H9 (cell line): ENCODE measurements around the gene UCKL1. TPM values are rescaled to one million over a fixed set of nuclear protein-coding genes. Genes with fewer than 3 reads are reported as not detected.

ENCODE experiments used
- DNase-seq: peaks from one replicate; pipeline ENCODE4 v3.0.0-alpha.2; 2017
- H2AFZ ChIP-seq: one replicate; pipeline ENCODE4 v1.6.1; 2013; ENCODE audit warnings: mild to moderate bottlenecking, low read length, control low read depth, moderate library complexity
- H2AK5ac ChIP-seq: 2 replicates; pipeline ENCODE4 v1.6.1; 2013; ENCODE audit warnings: low read length, control low read depth, mixed read lengths; ENCODE audit not compliant: insufficient read length
- H2BK120ac ChIP-seq: one replicate; pipeline ENCODE4 v1.6.1; 2013; ENCODE audit warnings: low read depth, mild to moderate bottlenecking, low read length, control low read depth, inconsistent platforms; ENCODE audit not compliant: poor library complexity, severe bottlenecking
- H2BK12ac ChIP-seq: 2 replicates; pipeline ENCODE4 v1.6.1; 2013; ENCODE audit warnings: low read length, control low read depth, mixed read lengths, low read depth; ENCODE audit not compliant: insufficient read length
- H2BK15ac ChIP-seq: 2 replicates; pipeline ENCODE4 v1.6.1; 2013; ENCODE audit warnings: low read depth, low read length, control low read depth
- H2BK20ac ChIP-seq: one replicate; pipeline ENCODE4 v1.6.1; 2013; ENCODE audit warnings: low read depth, mild to moderate bottlenecking, low read length, control low read depth, inconsistent platforms; ENCODE audit not compliant: poor library complexity, severe bottlenecking
- H2BK5ac ChIP-seq: 2 replicates; pipeline ENCODE4 v1.6.1; 2013; ENCODE audit warnings: low read length, control low read depth, mixed read lengths; ENCODE audit not compliant: insufficient read length
- H3K14ac ChIP-seq: 2 replicates; pipeline ENCODE4 v1.6.1; 2013; ENCODE audit warnings: low read length, control low read depth; ENCODE audit not compliant: insufficient read depth
- H3K18ac ChIP-seq: 2 replicates; pipeline ENCODE4 v1.6.1; 2013; ENCODE audit warnings: low read depth, mild to moderate bottlenecking, mixed read lengths, low read length, control low read depth; ENCODE audit not compliant: insufficient read length
- H3K23ac ChIP-seq: 2 replicates; pipeline ENCODE4 v1.6.1; 2013; ENCODE audit warnings: low read length, control low read depth, mixed read lengths, low read depth; ENCODE audit not compliant: insufficient read length
- H3K23me2 ChIP-seq: 2 replicates; pipeline ENCODE4 v1.6.1; 2013; ENCODE audit warnings: low read depth, mild to moderate bottlenecking, mixed read lengths, low read length, control low read depth; ENCODE audit not compliant: insufficient read length, poor library complexity, severe bottlenecking
- H3K27ac ChIP-seq: 2 replicates; pipeline ENCODE4 v1.5.1; 2013; ENCODE audit warnings: low read length, control low read depth, mixed read lengths, low read depth; ENCODE audit not compliant: insufficient read length
- H3K27me3 ChIP-seq: 2 replicates; pipeline ENCODE4 v1.6.1; 2013; ENCODE audit warnings: low read length, control low read depth, inconsistent platforms; ENCODE audit not compliant: insufficient read depth
- H3K4ac ChIP-seq: 2 replicates; pipeline ENCODE4 v1.6.1; 2013; ENCODE audit warnings: low read depth, mild to moderate bottlenecking, control low read depth, inconsistent platforms, low read length, moderate library complexity
- H3K4me1 ChIP-seq: 2 replicates; pipeline ENCODE4 v1.6.1; 2013; ENCODE audit warnings: low read length, control low read depth, inconsistent platforms; ENCODE audit not compliant: insufficient read depth
- H3K4me2 ChIP-seq: 2 replicates; pipeline ENCODE4 v1.6.1; 2013; ENCODE audit warnings: low read length, control low read depth, mixed read lengths; ENCODE audit not compliant: insufficient read length, insufficient read depth
- H3K56ac ChIP-seq: 2 replicates; pipeline ENCODE4 v1.6.1; 2013; ENCODE audit warnings: low read depth, mild to moderate bottlenecking, mixed read lengths, low read length, control low read depth; ENCODE audit not compliant: insufficient read length
- H3K79me1 ChIP-seq: 2 replicates; pipeline ENCODE4 v1.6.1; 2013; ENCODE audit warnings: low read depth, mild to moderate bottlenecking, moderate library complexity, low read length, control low read depth, inconsistent platforms; ENCODE audit not compliant: insufficient read depth, poor library complexity, severe bottlenecking
- H3K79me2 ChIP-seq: 2 replicates; pipeline ENCODE4 v1.6.1; 2013; ENCODE audit warnings: low read length, control low read depth, inconsistent platforms; ENCODE audit not compliant: insufficient read depth
- H3K9ac ChIP-seq: 2 replicates; pipeline ENCODE4 v1.6.1; 2013; ENCODE audit warnings: low read length, control low read depth, mixed read lengths; ENCODE audit not compliant: insufficient read length; ENCODE audit errors: extremely low read depth
- H3K9me3 ChIP-seq: one replicate; pipeline ENCODE4 v1.6.1; 2013; ENCODE audit warnings: low read depth, low read length, inconsistent platforms; ENCODE audit not compliant: control insufficient read depth
- H3T11ph ChIP-seq: one replicate; pipeline ENCODE4 v1.6.1; 2013; ENCODE audit warnings: mild to moderate bottlenecking, low read length, control low read depth, inconsistent platforms
- H4K20me1 ChIP-seq: one replicate; pipeline ENCODE4 v1.6.1; 2013; ENCODE audit not compliant: control insufficient read depth, insufficient read length, insufficient read depth
- H4K5ac ChIP-seq: 2 replicates; pipeline ENCODE4 v1.6.1; 2013; ENCODE audit warnings: low read depth, mild to moderate bottlenecking, mixed read lengths, low read length, control low read depth; ENCODE audit not compliant: insufficient read length
- H4K8ac ChIP-seq: replicated peaks from 2 replicates; pipeline ENCODE4 v1.6.1; 2013; ENCODE audit warnings: low read length, control low read depth, mixed read lengths, low read depth; ENCODE audit not compliant: insufficient read length
- H4K91ac ChIP-seq: 2 replicates; pipeline ENCODE4 v1.6.1; 2013; ENCODE audit warnings: low read depth, mild to moderate bottlenecking, moderate library complexity, mixed read lengths, low read length, control low read depth; ENCODE audit not compliant: insufficient read length
- H3K27ac Mint-ChIP-seq, 3 experiments: 2 replicates in 2 of 3; 3 replicates in 1 of 3; pipeline ENCODE4 v1.8.0; 2020 to 2021; ENCODE audit warnings: mixed read lengths in 3 of 3, mild to moderate bottlenecking in 1 of 3, moderate library complexity in 1 of 3
- H3K27me3 Mint-ChIP-seq: 2 replicates; pipeline ENCODE4 v1.8.0; 2021; ENCODE audit warnings: low read depth, mild to moderate bottlenecking, moderate library complexity, mixed read lengths
- H3K36me3 Mint-ChIP-seq, 3 experiments: 2 replicates in 2 of 3; 3 replicates in 1 of 3; pipeline ENCODE4 v1.8.0; 2020 to 2021; ENCODE audit warnings: low read depth in 3 of 3, mixed read lengths in 3 of 3; ENCODE audit not compliant: insufficient read depth in 1 of 3
- H3K4me1 Mint-ChIP-seq, 2 experiments: 2 replicates each; pipeline ENCODE4 v1.8.0; 2020; ENCODE audit warnings: mixed read lengths in 2 of 2
- H3K4me3 Mint-ChIP-seq, 2 experiments: 2 replicates in 1 of 2; 3 replicates in 1 of 2; pipeline ENCODE4 v1.8.0; 2020 to 2021; ENCODE audit warnings: mild to moderate bottlenecking in 2 of 2, mixed read lengths in 2 of 2, moderate library complexity in 1 of 2
- H3K9me3 Mint-ChIP-seq, 2 experiments: 2 replicates in 1 of 2; 3 replicates in 1 of 2; pipeline ENCODE4 v1.8.0; 2020; ENCODE audit warnings: mild to moderate bottlenecking in 2 of 2, mixed read lengths in 2 of 2, moderate library complexity in 1 of 2
- WGBS: extraction: QIAGEN DNeasy Blood & Tissue Kit; methylation state at CpG from one replicate; pipeline ENCODE4 v1.1.7; 2013; ENCODE audit warnings: missing lambda C conversion rate, low lambda C conversion rate, mixed read lengths; ENCODE audit not compliant: insufficient read length; ENCODE audit errors: extremely low coverage; 5-methylcytosine and 5-hydroxymethylcytosine counted together
- total RNA-seq: library from RNA; stranded (reverse); gene quantifications from 2 replicates; pipeline ENCODE4 v1.2.1, GENCODE V29; 2021
- TF ChIP-seq, protein P1 (sequence below): fragments of 200-600 bp; sonication (generic); conservative IDR thresholded peaks from 3 replicates; pipeline ENCODE4 v1.8.0; 2021; ENCODE audit warnings: antibody characterized with exemption, mild to moderate bottlenecking

The UCKL1 gene
- total RNA-seq, 1 experiment from 2014 or later, result 40.9 TPM

DNA sequence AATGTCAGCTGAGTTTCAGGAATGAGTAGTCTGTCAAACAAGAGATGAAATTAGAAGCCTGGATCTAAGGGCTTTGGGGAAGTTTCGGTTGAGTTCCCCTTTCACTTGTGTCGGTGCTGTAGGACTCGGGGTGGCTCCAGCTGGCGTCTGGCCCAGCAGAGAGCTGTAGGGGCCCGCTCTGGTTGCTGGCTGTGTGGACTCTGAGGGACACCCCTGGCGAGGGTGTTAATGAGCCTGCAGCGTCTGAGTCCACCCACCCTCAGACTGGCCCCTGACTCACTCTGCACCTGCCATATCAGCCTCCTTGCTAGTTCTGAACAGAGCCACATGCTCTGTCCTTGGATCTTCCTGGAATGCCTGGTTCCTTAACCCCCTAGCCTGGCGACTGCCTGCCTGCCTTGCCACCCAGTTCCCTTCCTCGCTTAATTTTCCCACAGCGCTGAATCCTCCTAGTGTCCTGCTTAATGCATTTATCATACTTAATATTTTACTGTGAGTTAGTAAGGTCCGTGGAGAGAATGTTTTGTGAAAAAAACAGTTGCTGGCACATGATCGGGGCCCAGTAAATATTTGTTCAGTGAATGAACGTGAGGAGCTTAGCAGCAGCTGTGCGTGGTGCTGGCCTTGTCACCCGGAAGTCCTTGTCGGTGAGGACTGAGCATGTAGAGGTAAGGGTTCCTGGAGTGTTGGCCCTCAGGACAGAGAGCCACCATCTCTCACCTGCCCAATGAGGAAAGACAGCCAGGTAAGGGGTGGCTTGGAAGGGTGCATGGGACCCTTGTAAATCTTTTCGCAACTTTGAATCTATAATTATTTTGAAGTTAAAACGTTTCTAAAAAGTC lies 59.7 kb downstream of the UCKL1 start:
- Histone ChIP-seq H2BK12ac (no peak overlapping the region), H3K23me2 (peaks cover 6% of the 10 kb centered on the region), H3K18ac (no peak overlapping the region), H3K23ac (no peak overlapping the region), H3K4ac (no peak overlapping the region), H2BK20ac (no peak overlapping the region), H3K27me3 (no peaks in the 10 kb centered on the region), H3K79me1 (no peaks in the 10 kb centered on the region), H4K91ac (no peak overlapping the region), H3K9me3 (no peaks in the 10 kb centered on the region), H2BK5ac (no peak overlapping the region), H4K5ac (no peak overlapping the region), H2AFZ (no peak overlapping the region), H4K8ac (no peak overlapping the region), H3T11ph (no peak overlapping the region), H2BK120ac (no peak overlapping the region), H4K20me1 (no peaks in the 10 kb centered on the region), H3K79me2 (peaks cover 11% of the 10 kb centered on the region; the same call in 1 of the 2 replicates), H3K4me2 (peak overlapping the region; percentile 66), H3K56ac (no peak overlapping the region), H3K27ac (no peak overlapping the region), H2AK5ac (no peak overlapping the region), H3K14ac (no peak overlapping the region), H3K4me1 (0 out of 2 replicates have a peak, but pooled peaks cover 2% of the 10 kb centered on the region), H2BK15ac (no peak overlapping the region), H3K9ac (no peak overlapping the region)
- H3K4me3 Mint-ChIP-seq, result peak overlapping the region; percentile 75 to 89
- peaks cover 1 to 9% (median 2%) of the 10 kb centered on the region in 3 experiments; a peak in 5 of 7 replicates for H3K36me3 Mint-ChIP-seq
- no peaks in the 10 kb centered on the region for H3K9me3 Mint-ChIP-seq
- H3K27ac Mint-ChIP-seq, result peak overlapping the region in 2 of 3 experiments; percentile 15 to 20; a peak in 2 of 7 replicates
- H3K4me1 Mint-ChIP-seq, result peaks cover 16 to 17% of the 10 kb centered on the region in 2 experiments
- no peak for DNase-seq
- no peaks in the 10 kb centered on the region for H3K27me3 Mint-ChIP-seq
- TF ChIP-seq, protein P1, sequence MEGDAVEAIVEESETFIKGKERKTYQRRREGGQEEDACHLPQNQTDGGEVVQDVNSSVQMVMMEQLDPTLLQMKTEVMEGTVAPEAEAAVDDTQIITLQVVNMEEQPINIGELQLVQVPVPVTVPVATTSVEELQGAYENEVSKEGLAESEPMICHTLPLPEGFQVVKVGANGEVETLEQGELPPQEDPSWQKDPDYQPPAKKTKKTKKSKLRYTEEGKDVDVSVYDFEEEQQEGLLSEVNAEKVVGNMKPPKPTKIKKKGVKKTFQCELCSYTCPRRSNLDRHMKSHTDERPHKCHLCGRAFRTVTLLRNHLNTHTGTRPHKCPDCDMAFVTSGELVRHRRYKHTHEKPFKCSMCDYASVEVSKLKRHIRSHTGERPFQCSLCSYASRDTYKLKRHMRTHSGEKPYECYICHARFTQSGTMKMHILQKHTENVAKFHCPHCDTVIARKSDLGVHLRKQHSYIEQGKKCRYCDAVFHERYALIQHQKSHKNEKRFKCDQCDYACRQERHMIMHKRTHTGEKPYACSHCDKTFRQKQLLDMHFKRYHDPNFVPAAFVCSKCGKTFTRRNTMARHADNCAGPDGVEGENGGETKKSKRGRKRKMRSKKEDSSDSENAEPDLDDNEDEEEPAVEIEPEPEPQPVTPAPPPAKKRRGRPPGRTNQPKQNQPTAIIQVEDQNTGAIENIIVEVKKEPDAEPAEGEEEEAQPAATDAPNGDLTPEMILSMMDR, result no peak
- no CpG with 5 or more reads among the region's 18 CpGs for WGBS
